HL-60 (cell line): Measurements from ENCODE around the gene RNF145.
A peak's percentile ranks its signal among the peaks of the same experiment; 100 is the strongest.
"Not testable (repeated sequence)": the region's sequence is repeated elsewhere in the genome, so short reads cannot be mapped to it uniquely, and the experiment has no call there.

Source experiments
- DNase-seq, 2 experiments: peaks; one replicate each; pipeline ENCODE4 v3.0.0-alpha.2; 2010 to 2020; ENCODE audit warnings: low read depth in 1 of 2, low spot score in 1 of 2
- H3K27ac ChIP-seq: fragments of 250-450 bp; sonication (Bioruptor Pico); replicated peaks from 2 replicates; pipeline ENCODE4 v1.5.1; 2020; ENCODE audit warnings: mild to moderate bottlenecking, moderate library complexity
- H3K27me3 ChIP-seq: fragments of 250-450 bp; sonication (Bioruptor Pico); 2 replicates; pipeline ENCODE4 v1.5.1; 2021; ENCODE audit warnings: mild to moderate bottlenecking, moderate library complexity; ENCODE audit not compliant: insufficient read depth, poor library complexity, severe bottlenecking
- H3K4me3 ChIP-seq: replicated peaks from 2 replicates; pipeline ENCODE4 v1.5.1; 2011; ENCODE audit warnings: mild to moderate bottlenecking, control low read depth, low read length; ENCODE audit not compliant: insufficient read depth
- GABPA ChIP-seq: IDR thresholded peaks from 2 replicates; pipeline ENCODE4 v1.6.1; 2012; ENCODE audit warnings: low read depth
- POLR2AphosphoS5 ChIP-seq: IDR thresholded peaks from 2 replicates; pipeline ENCODE4 v1.6.1; 2012; ENCODE audit warnings: low read depth
- SPI1 ChIP-seq: IDR thresholded peaks from 2 replicates; pipeline ENCODE4 v1.6.1; 2012; ENCODE audit warnings: low read depth, mild to moderate bottlenecking, borderline replicate concordance
- TF ChIP-seq, protein P1 (sequence below): IDR thresholded peaks from one replicate; pipeline ENCODE4 v1.5.1; 2011; ENCODE audit warnings: low read length, control low read depth, inconsistent platforms; ENCODE audit not compliant: insufficient read depth
- TF ChIP-seq, protein P2 (sequence below): IDR thresholded peaks from 2 replicates; pipeline ENCODE4 v1.6.1; 2012; ENCODE audit warnings: low read depth; ENCODE audit not compliant: insufficient replicate concordance

The RNF145 gene

DNA sequence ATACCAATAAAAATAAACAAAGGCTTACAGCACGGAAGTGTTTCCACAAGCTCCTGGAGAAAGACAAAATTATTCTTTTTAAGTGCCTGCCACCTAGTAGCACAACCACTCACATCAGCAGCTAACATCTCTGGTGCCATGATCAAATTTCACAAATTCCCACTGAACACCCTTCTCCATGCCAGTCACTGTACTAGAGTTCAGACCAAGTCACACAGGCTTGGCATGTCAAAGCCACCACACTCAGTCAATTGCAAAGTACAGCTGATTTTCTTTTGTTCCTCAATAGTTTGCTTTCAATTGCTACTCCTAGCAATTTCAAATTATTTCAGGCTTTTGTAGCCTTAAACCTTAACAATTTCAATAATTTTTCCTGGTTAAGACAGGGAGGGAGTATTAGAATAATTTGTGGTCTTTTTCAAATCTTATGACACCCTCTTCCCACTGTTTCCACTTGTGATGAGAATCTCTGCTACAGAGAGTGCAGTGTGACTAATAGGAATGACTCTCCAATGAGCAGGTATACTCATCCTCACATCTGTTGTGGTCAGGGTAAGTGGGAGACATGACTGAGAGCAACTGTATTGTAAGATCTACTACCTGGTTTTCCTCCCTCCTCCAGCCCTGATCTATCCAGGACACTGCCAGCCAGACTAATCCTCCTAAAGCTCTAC lies 46.2 kb downstream of the RNF145 start:
- Histone ChIP-seq H3K4me3 (no peak overlapping the region), H3K27me3 (no peaks in the 10 kb centered on the region), H3K27ac (no peak overlapping the region)
- no peak for DNase-seq
- TF ChIP-seq, protein P1, sequence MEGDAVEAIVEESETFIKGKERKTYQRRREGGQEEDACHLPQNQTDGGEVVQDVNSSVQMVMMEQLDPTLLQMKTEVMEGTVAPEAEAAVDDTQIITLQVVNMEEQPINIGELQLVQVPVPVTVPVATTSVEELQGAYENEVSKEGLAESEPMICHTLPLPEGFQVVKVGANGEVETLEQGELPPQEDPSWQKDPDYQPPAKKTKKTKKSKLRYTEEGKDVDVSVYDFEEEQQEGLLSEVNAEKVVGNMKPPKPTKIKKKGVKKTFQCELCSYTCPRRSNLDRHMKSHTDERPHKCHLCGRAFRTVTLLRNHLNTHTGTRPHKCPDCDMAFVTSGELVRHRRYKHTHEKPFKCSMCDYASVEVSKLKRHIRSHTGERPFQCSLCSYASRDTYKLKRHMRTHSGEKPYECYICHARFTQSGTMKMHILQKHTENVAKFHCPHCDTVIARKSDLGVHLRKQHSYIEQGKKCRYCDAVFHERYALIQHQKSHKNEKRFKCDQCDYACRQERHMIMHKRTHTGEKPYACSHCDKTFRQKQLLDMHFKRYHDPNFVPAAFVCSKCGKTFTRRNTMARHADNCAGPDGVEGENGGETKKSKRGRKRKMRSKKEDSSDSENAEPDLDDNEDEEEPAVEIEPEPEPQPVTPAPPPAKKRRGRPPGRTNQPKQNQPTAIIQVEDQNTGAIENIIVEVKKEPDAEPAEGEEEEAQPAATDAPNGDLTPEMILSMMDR: no peak
- TF ChIP-seq POLR2AphosphoS5 (no peak), SPI1 (no peak), GABPA (no peak)
- TF ChIP-seq, protein P2, sequence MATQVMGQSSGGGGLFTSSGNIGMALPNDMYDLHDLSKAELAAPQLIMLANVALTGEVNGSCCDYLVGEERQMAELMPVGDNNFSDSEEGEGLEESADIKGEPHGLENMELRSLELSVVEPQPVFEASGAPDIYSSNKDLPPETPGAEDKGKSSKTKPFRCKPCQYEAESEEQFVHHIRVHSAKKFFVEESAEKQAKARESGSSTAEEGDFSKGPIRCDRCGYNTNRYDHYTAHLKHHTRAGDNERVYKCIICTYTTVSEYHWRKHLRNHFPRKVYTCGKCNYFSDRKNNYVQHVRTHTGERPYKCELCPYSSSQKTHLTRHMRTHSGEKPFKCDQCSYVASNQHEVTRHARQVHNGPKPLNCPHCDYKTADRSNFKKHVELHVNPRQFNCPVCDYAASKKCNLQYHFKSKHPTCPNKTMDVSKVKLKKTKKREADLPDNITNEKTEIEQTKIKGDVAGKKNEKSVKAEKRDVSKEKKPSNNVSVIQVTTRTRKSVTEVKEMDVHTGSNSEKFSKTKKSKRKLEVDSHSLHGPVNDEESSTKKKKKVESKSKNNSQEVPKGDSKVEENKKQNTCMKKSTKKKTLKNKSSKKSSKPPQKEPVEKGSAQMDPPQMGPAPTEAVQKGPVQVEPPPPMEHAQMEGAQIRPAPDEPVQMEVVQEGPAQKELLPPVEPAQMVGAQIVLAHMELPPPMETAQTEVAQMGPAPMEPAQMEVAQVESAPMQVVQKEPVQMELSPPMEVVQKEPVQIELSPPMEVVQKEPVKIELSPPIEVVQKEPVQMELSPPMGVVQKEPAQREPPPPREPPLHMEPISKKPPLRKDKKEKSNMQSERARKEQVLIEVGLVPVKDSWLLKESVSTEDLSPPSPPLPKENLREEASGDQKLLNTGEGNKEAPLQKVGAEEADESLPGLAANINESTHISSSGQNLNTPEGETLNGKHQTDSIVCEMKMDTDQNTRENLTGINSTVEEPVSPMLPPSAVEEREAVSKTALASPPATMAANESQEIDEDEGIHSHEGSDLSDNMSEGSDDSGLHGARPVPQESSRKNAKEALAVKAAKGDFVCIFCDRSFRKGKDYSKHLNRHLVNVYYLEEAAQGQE: no peak

DNA sequence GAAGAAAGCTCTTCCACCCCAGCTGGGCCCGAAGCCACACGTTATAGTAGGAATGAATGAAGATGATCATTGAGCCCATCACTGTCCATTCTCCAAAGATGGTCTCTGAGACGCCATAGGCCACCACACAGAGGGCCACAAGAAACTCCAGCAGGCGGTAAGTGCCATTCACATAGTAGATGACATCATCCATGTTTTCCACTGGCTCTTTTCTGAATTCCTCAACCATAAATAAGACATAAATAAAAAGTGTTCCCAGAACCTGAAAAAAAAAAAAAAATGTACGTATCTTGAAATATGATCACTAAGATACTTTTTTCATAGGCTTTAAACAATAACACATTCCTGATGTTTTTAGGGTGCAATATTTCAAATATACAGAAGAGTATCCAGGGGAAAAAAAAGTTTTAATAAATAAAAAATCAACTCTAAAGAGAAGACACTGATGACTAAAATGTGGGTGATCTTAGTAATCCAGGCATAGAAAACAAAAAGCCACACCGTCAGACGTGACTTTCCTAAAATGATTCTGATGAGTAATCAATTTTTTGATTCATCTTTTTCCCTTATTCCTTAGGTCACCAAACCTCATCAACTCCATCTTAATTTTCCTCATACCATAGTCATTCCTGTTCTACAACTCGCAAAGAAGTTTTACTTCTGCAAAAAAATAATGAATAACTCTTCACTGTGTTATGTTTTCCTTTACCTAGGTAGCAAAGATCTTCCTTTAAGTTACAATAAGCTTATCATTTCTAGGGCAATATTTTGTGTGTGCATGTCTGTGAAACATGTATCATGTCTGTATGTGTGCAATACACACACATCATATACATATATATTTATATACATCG lies 47.8 kb downstream of the RNF145 start:
- H3K27me3 ChIP-seq: no peaks in the 10 kb centered on the region
- H3K4me3 ChIP-seq: no peak overlapping the region
- no peak overlapping the region for H3K27ac ChIP-seq
- TF ChIP-seq, protein P1: no peak
- no peak for TF ChIP-seq GABPA
- TF ChIP-seq SPI1: no peak
- no peak for TF ChIP-seq POLR2AphosphoS5
- no peak for DNase-seq

DNA sequence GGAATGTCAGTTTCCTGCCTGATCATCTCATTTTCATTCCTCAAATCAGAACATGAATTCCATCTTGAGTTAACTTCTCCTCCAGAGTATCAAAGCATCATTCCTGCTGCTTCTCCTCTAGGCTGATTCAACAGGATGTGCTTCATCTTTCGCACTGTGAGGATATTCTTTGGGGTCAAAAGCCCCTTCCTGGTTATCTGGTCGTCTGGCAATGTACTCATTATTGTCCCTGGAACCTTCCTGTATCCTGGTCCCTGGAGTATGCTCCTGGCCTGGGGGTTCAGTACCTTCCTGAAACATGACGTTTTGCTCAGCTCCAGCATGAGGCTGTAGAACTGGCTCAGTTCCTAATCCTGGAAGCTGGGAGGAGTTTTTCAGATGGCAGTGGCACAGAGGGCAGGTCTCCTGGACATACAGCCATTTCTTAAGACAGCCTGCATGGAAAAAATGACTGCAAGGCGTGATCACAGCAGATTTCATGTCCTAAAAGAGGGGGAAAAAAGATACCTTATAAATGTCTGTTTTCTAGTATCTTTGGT lies 50.7 kb downstream of the RNF145 start:
- H3K27ac ChIP-seq, DNase-seq, H3K4me3 ChIP-seq, H3K27me3 ChIP-seq: not testable (repeated sequence)

DNA sequence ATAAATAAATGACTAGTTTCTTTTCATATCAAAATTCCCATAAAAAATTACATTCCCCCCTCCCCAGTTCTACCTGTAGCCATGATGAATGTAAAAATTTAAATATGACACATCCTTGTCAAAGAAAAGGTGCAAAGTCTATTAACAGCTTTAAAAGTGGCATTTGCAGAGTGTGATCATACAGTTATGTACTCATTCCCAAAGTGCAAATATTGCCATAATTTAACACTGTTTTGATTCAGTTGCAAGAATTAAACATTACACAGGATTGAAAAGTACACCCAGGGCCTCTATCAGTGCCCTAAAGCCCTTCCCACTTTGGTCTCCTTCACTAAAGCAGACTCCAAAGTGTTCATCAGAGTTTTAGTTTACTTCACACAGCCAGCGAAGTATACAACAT lies 51.8 kb downstream of the RNF145 start:
- TF ChIP-seq POLR2AphosphoS5 (no peak), SPI1 (no peak)
- Histone ChIP-seq H3K27ac (no peak overlapping the region), H3K27me3 (no peaks in the 10 kb centered on the region), H3K4me3 (no peak overlapping the region)
- DNase-seq: no peak

DNA sequence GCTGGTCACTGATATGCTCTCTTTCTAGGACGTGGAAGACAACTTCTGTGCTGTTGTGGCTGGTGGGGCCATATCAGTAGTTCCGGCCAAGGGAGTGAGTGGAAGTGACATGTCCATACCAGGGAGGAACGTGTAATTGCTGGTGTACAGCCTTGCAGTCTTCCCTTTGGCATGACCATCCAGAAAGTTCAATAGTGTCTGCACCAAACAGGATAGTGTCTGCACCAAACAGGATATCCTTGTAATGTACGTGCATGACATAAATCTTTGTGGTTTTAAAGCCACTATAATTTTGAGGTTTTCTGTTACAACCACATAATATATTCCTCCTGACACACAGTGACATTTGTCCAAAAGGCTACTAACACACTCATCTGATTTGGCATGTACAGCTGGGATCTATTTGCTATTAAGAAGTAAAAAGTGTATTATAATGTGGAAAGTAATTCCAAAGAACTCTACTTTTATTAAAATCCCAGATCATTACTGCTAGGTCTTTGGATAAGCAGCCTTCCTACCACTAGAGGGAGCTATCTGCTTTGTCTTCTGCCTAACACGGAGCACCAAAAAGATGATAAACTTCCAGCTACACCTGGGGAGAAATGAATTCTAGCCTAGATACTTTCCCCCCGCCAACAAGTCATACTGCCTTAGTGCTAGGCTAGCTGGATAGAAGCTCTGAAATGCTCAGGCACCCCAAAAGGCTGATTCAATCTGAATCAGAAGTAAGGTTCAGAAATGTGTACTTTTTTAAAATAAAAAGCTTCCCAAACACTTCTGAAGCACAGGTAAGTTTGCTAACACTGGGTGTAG lies 52.7 kb downstream of the RNF145 start:
- TF ChIP-seq, protein P2: no peak
- TF ChIP-seq, protein P1: peak; percentile 79
- no peak for TF ChIP-seq GABPA
- no peak overlapping the region for H3K4me3 ChIP-seq
- peak; percentile 39 to 55 for DNase-seq

More for the DNA sequence above, 52.7 kb downstream of the RNF145 start:
- H3K27ac ChIP-seq: no peak overlapping the region
- H3K27me3 ChIP-seq: no peaks in the 10 kb centered on the region
